Measurements from ENCODE around the gene PPFIA1.
"Not testable (repeated sequence)": the region's sequence is repeated elsewhere in the genome, so short reads cannot be mapped to it uniquely, and the experiment has no call there.

PPFIA1 gene

GRCh38 chr11:70326365-70326811 is 55.9 kb downstream of the PPFIA1 start:
- no peak for DNase-seq

- DNase-seq: no peak
These were observed 56.3 kb downstream of the PPFIA1 start for GRCh38 chr11:70326833-70327232.

GRCh38 chr11:70327717-70328116 is 57.2 kb downstream of the PPFIA1 start:
- DNase-seq: no peak

- DNase-seq: no peak
These were observed 58.1 kb downstream of the PPFIA1 start for GRCh38 chr11:70328556-70328955.

- not testable (repeated sequence) for DNase-seq
These were observed 60.9 kb downstream of the PPFIA1 start for GRCh38 chr11:70331320-70331843.

- DNase-seq: no peak
These were observed 61.4 kb downstream of the PPFIA1 start for GRCh38 chr11:70331901-70332300.

- DNase-seq: no peak
These were observed 62.1 kb downstream of the PPFIA1 start for GRCh38 chr11:70332567-70332966.

GRCh38 chr11:70333261-70333660 is 62.8 kb downstream of the PPFIA1 start:
- DNase-seq: no peak

- DNase-seq: no peak
These were observed 64.0 kb downstream of the PPFIA1 start for GRCh38 chr11:70334351-70334995.

- no peak for DNase-seq
These were observed 65.0 kb downstream of the PPFIA1 start for GRCh38 chr11:70335511-70335910.

GRCh38 chr11:70338594-70338993 is 68.1 kb downstream of the PPFIA1 start:
- DNase-seq: no peak

- no peak for DNase-seq
These were observed 68.6 kb downstream of the PPFIA1 start for GRCh38 chr11:70339066-70339465.

- no peak for DNase-seq
These were observed 71.5 kb downstream of the PPFIA1 start for GRCh38 chr11:70341881-70342429.

- no peak for DNase-seq
These were observed 73.1 kb downstream of the PPFIA1 start for GRCh38 chr11:70343636-70344035.

GRCh38 chr11:70348191-70348590 is 77.7 kb downstream of the PPFIA1 start:
- no peak for DNase-seq

- DNase-seq: no peak
These were observed 78.1 kb downstream of the PPFIA1 start for GRCh38 chr11:70348608-70349007.

GRCh38 chr11:70351646-70352045 is 81.2 kb downstream of the PPFIA1 start:
- no peak for DNase-seq

- DNase-seq: no peak
These were observed 81.6 kb downstream of the PPFIA1 start for GRCh38 chr11:70352100-70352499.

- no peak for DNase-seq
These were observed 82.1 kb downstream of the PPFIA1 start for GRCh38 chr11:70352601-70353000.

GRCh38 chr11:70353329-70353728 is 82.8 kb downstream of the PPFIA1 start:
- no peak for DNase-seq

GRCh38 chr11:70353900-70354568 is 83.5 kb downstream of the PPFIA1 start:
- DNase-seq: no peak

- no peak for DNase-seq
These were observed 84.1 kb downstream of the PPFIA1 start for GRCh38 chr11:70354629-70355028.

- DNase-seq: no peak
These were observed 88.3 kb downstream of the PPFIA1 start for GRCh38 chr11:70358753-70359152.

All from NCI-H1436 (cell line).